ENCODE data around the gene PRR18.

PRR18 gene

DNA sequence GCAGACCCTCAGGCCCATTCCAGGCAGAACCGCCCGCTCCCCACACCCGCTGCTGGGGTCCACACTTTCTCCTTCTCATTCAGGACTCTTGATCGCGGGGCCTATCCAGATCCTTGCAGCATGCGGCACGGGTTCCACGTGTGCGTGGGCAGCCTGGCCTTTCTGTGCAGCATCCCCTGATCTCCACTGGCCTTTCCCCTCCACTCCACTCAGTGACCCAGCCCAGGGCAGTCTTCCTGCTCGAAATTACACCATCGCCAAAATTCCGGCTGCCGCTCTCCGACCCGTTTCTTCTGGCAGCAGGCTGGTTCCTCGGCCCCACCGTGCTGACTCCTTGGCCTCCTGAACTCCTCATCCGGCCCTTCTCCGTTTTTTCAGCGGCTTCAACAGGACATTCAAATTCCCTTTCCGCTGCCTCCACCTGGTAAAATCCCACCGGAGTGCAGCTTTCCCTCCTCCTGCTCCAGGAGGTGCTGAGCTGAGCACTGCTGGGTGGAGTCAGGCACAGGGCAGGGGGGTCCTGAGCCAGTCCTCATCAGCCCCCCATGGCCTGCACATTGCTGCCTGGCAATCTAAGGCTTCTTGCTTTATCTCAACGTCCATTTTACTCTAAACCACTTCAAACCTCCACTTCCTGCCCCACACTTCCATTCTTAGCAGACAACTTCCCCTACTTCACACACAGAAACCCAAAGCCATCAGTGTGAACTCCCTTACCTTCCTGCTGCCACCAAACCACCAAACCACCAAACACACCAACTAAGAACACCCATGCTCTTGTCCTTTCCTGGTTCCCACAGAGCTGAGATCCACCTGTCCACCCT, 25.2 kb upstream of the PRR18 start:
- DNase-seq (ENCODE audit: low read depth in 2 of 2): no peak

DNA sequence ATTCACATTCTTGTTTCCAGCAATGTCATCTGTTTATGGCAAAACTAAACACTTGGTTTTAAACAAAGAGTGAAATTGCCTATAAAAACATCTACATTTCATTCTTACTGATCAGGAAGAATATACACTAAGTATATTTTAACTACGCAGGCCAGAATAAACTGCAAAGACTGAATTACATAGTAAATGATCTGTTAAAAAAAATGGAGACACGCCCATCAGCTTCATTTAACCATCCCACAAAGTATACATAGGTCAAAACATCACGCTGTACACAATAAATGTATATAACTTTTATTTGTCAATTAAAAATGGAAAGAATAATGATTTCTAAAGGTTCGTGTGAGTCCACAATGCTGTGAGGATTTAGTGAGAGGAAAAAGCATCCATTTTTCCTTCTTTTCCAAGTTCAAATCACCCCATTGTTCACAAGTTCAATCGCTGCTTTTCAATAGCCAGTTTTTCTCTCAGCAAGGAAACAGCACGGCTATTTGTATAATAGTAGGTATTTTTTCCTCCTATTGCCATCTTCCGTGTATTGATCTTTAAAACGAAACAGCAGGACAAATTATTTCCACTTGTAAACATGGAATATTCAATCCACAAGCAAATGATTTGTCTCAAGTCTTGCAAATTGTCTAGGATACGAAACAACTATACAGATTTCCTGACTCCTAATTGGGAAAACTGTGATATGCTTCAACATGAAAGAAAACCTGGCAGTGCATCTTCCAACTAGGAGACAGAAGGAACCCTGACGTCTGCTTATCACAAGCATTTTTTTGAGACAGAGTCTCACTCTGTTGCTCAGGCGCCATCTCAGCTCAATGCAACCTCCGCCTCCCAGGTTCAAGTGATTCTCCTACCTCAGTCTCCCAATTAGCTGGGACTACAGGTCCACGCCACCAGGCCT, 23.6 kb upstream of the PRR18 start:
- DNase-seq (ENCODE audit: low read depth in 2 of 2): no peak

DNA sequence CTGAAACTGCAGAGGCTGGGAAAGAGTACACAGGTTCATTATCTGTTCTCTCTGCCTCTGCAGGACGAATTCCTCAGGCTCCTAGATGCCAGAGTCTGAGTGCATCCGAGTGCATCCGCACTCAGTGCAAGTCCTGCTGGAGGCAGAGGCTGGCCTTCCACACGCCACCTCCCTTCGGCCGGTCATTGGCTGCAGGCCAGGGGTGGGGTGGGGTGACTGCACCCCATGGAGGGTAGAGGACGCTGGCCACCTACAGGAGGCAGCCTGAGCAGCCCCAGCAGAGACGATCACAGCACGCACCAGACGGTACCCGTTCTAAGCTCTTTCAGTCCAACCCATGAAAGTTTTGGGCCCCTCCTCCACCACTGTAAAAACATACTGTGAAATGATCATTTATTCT, 22.4 kb upstream of the PRR18 start:
- DNase-seq (ENCODE audit: low read depth in 2 of 2): no peak

DNA sequence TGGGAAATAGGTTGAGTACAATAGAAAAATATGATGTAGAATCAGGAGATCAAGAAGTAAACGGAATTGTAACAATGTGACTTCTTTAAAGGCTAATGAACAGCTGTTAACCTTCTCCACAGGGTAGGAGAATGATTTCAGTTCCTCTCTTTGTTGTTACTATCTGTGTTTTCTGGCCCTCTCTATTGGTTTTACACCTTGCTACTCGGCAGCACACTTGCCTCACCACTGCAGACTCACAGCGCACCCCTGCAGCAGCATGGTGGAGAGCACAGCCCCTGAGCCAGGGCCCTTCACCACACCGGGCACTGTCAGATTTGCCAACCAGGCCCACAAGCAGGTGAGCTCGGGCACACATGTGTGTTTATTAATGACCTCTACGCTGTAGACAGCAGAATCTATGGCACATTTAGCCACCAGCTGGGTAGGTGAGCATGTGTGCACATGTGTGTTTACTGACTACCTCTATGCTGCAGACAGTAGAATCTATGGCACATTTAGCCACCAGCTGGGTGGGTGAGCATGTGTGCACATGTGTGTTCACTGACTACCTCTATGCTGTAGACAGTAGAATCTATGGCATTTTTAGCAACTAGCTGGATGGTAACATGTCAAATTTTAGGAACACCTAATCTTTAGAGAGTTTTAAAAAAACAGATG, 17.3 kb upstream of the PRR18 start:
- no peak for DNase-seq (ENCODE audit: low read depth in 2 of 2)

DNA sequence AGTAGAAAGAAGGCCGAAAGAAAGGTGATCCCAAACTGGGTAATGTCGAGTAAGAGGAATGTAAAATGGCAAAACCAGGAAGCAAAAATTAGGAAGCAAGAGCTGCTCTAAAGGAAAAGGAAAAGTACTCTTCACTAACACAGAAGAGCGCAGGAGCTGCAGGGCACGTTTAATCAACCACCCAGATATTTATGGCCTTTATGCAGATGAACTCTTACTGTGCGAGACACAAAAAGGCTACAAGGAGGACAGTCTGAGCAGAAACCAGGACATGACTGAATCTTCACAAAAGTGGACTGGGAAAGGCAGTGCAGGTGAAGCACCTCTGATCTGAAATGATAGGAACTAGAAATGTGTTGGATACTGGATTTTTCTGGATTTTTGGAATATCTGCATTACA, 15.2 kb upstream of the PRR18 start:
- no peak for DNase-seq (ENCODE audit: low read depth in 2 of 2)

DNA sequence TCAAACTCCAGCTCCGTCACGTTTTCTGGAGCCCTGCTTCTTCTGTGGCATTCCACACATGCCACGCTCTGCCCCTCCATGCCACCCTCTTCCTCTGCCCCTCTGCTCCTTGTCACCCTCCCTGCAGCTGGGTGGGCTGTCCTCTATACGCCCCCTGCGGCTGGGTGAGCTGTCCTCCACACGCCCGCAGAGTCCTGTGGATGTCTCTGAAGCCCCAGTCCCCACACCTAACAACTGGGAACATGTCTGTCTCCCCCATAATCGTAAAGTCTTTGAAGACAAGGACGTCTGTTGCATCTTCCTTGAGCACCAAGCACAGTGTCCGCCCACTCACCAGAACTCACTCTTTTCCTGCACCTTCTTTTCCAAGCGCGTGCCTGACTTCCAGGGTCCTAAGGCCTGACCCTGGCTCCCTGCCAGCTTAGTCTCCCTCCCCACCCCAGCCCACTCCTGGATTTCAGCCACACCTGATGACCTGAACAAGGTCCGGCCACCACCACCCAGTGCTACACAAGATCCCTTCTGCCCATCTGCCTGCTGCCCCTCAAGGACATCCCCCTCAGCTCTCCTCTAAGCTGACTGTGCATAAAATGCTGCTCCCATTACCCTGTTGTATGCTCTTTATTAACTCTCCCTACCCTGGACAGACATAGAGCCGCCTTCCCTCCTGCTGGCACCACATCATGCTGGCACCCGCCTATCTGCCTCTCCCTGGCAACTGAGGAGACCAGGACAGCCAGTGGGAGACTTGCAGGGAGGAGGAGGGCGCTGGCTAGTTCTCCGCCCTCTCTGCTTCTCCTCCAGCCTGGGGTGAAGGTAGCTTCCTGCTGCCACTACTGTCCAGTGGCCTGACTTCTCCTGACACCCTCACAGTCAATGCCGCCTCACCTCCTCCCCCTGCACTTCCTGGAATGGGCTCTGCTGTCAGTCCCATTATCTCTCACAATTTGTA, 10.7 kb upstream of the PRR18 start:
- no peak for DNase-seq (ENCODE audit: low read depth in 2 of 2)

DNA sequence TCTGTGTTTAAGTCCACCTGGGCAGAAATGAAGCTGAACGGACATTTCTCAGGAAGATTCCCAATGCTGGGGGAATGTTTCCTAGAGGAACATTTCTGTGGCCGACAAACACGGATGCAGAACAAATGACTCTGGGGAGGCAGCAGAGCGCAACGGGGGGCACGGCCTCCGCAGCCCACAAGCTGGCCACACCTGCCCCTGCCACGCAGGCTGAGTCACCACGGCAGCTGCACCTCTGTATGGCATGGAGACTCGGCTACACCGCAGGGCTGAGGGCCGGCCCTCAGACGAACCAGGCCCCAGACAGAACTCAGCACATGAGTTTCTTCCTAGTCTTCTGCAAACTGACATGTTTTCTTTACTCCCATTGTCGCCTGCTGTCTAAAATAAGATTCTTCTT, 10.0 kb upstream of the PRR18 start:
- no peak for DNase-seq (ENCODE audit: low read depth in 2 of 2)

DNA sequence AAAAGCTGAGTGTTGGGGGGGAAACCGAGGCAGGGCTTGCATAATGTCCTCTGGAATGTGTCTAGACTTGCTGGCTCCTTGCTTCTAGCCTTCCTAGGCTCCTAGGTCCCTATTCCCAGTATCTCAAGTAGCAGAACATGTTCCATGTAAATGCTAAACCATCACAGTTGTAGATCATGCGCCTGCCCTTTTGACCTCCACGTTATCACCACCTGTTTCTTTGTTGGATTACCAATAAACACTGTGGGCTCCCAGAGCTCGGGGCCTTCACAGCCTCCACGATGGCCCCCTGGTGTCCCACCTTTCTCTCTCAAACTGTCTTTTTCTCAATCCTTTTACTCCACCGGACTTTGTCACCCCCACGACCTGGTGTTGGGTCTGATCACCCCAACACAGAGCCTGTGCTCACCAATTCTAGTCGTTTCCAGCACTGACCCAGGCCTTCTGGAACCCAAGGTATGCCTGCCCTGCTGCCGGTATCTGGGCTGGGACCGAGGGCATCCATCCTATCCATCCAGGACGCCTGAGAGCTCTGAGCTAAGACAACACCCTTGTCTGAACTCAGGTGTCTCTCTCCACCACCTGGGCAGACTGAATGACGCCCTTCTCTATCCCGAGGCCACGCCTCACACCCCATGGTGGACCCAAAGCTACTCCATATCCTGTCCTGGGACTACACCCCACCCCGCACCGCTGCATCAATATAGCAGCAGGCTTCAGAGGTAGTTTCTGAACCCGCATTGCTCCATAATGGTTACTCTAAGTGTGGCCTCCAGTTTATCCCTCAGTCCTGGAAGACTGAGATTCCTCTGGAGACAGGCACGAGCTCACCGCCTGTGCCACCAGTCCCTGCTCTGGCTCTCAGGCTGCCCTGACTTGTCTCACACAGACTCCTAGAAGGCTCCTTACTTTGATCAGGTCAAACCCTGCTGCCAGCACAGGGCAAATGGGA, 9.3 kb upstream of the PRR18 start:
- DNase-seq (ENCODE audit: low read depth in 2 of 2): no peak

DNA sequence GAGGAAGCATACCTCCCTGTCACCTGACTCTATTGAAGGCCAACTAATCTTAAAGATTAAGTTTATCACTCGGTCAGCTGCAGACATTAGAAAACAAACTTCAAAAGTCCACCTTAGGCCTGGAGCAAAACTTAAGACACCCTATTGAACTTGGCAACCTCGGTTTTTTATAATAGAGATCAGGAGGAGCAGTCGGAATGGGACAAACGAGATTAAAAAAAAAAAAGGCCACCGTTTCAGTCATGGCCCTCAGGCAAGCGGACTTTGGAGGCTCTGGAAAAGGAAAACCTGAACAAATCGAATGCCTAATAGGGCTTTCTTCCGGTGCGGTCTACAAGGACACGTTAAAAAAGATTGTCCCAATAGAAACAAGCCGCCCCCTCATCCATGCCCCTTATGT, 7.2 kb upstream of the PRR18 start:
- no peak for DNase-seq (ENCODE audit: low read depth in 2 of 2)

DNA sequence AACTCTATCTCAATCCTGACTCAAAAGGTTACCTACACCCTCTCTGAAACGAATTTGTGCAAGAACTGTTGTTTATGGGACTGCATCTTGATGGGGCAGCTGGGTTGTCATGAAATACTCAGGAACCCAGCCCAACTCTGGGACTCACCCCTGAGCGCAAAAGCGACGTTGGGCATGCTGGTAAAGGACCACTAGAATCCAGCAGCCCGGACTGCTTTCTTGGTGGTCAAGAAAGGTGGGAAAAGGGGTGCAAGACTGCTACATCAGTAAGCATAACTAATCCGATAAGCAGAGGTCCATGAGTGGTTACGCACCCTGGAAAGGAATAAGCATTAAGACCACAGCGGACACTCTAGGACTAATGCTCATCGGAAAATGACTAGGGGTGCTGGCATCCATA, 6.3 kb upstream of the PRR18 start:
- DNase-seq (ENCODE audit: low read depth in 2 of 2): no peak

DNA sequence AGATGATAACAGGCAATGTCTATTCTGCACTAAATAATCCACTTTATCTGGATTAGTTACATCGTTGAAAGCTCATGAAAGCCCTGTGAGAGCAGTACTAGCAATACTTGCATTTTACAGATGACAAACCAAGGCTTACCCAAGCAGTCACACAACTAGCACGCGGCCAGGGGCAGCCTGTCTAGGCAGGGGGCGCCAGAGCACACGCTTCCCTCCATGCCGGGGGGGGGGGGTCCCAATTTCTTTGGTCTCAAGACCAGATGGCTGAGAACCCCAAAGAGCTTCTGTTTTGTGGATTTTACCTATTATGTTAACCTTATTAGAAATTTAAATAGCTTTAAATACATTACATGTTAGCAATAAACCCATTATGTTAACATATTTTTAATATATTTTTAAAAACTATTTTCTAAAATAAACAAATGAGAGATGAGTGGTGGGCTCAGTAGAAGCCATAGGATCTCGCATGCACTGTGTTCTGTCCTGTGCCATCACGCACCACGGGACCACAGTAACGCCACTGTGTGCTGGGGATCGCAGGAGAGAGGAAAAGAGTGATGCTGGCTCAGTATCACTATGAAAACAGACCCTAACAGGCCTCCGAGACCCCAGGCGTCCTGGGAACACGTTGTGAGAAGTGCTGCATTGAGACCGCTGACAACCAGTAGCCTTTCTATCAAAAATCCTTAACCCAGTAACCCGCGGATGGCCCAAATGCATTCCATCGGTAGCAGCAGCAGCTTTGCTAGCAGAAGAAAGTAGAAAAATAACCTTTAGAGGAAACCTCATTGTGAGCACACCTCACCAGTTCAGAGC, 5.3 kb upstream of the PRR18 start:
- DNase-seq (ENCODE audit: low read depth in 2 of 2): peak in 1 of 2 donors; percentile 34

DNA sequence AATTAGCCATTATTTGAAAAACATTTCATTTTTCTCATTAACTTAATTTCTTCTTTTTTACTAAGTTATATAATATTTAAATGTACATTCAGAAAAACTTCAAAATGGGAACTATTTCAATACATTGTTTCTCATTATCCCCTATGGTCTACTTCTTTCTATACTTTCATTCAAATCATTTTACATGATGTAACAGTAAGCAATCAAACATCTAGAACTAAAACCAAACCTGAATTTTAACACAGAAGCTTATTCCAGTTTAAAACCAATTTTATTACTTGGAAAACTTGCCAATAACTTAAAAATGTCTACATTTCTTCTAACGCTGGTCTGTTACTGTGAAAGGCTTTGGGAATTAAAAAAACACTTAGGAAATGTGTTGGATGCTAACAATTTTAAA, 4.6 kb upstream of the PRR18 start:
- DNase-seq (ENCODE audit: low read depth in 2 of 2): no peak

DNA sequence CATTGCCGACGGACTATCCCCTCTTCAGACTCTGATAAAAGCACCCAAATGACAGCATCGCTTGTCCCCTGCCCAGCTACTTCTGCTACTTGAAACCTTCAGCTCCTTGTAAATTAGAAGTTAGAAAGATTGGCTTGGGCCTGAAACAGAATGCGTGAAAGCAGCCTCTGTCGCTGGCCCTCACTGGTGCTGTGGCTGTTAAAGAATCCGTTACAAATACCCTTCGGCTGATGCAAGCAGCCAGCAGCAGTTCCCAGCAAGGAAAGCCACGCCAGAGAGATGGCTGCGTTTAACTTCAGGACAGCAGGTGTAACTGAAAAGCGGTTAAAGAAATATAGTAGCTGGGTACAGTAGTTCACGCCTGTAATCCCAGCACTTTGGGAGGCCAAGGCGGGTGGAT, 2.4 kb upstream of the PRR18 start:
- no peak for DNase-seq (ENCODE audit: low read depth in 2 of 2)

DNA sequence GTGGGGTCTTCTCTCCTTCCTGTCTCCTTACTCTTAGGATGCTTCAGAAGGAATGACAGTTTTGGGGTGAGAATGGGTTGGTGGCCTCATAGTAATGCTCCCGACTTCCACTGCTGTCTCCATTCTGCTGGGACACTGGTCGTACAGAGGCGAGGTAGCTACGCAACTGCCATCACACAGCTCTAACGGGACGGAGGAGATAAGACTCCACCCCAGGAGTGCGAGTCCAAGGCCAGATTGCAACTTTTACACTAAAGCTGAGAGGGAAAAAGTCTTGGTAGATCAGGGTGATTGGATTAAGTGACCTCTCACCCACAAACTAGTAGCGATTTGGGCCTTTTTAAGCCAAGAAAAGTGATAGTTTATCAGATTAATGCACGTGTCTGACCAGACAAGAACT, 1.8 kb upstream of the PRR18 start:
- DNase-seq (ENCODE audit: low read depth in 2 of 2): no peak

DNA sequence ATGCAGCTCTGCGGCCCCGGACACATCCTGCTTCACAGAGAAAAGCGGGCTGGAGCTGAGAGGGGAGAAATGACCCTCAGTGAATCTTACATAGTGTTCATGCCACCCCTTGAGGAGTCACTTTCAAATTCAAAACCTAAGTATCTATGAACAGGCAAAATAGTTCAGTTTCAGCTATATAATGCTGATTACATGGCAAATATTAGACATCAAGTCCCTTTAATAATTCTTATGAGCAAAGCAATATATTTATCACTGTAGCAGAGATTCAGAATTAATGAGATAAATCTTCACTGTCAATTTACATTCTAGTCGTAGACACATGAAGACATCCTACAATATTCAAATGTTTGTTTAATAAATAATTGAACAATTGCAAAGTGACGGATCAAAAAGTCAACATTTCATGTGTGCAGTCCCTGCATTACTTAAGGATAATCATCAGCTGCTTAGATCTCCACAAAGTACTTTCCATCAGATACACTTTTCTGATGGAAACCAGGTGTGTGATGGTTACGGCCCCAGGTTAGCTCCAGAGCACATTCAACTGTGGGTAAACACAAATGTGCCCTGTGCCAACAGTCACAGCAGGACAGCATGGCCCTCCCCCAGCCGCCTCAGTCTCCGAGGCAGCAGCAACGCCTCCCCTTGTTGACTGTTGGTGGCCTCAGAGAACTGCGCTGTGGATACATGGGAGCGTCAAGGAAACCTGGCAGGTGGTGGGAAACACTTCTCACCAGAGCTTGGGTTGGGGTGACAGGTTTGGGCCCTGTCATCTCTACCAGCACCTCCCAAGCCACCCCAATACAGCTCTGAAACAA, 787 bp upstream of the PRR18 start:
- no peak for DNase-seq (ENCODE audit: low read depth in 2 of 2)

DNA sequence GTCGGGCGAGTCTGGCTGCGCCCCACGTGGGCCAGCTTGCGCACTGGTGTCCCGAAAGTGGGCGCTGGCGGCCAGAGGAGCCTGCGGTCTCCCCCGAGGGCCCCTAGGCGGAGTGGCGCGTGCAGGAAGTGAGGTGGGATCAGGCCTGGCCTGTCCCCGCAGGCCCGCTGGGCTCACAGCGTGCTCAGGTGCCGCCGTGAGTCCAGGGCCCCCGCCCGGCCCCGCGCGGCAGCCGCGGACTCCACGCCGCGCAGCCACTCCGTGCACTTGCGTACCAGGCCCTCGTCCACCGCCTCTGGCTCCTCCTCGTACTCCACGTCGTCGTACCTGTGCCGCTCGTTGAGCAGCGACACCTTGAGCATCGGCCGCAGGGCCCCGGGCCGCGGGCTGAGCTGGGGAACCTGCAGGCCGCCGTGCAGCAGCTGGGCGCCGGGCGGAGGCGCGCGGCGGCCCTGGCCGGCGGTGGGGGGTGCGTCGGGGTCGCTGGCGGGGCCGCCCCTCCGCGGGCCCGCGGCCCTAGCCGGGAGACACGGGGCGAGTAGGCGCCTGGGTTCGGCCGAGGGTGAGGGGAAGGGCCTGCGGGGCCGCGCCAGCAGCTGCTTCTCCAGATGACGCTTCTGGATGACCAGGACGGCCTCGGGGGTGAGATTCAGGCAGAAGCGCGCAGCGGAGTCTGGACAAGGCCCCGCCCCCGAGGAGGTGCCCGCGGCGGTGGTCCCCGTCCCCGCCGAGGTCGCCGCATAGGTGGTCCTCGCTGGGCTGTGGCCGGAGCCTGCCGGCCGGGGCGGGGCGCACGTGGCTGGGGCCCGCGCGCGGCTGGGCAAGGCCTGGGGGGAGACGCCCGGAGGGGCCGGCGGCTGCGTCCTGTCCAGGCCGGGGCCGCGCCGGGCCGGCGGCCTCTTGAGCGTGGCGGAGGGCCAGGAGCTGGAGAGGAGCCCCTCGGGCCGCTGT, 835 bp downstream of the PRR18 start:
- no peak for DNase-seq (ENCODE audit: low read depth in 2 of 2)

DNA sequence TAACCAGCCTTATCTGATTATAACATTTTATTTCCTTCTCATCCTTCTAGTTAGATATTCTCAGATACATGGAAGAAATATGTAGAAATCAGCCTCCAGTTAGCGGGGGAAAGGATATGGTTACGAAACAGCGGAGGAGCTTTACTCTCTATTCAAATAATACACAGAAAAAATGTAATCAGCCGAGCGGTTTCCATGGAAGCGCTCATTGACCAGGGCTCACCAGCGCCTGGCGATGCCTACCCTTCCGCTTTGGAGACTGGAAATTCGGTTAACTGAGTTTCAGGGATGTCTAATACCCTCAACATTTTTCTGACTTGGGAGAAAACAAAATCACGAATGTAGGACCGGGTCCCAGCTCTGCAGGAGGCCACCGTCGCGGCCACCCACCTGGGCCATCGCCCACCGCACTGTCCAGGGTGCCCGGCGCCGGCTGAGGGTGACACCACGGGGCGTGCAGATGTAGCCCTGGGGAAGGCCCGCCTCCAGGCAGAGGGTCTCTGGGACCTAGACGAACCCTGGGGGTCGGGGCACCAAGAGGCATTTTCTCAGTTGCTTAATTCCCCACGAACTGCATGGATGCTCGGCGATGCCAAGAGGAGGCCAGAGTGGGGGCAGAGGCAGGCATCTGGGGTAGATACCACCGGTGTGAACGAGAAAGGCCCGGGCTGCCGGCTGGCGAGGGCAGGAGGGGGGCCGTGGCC, 1.7 kb downstream of the PRR18 start:
- no peak for DNase-seq (ENCODE audit: low read depth in 2 of 2)
